DND-41 (cell line): ENCODE data around the gene PIGW.

ENCODE experiments used
- ATAC-seq: fragments of 200-7000 bp; cut with Tn5 transposase; 3 replicates; pipeline ENCODE4 v1.9.1; 2021; ENCODE audit warnings: low read depth; ENCODE audit not compliant: insufficient read depth
- DNase-seq: peaks from one replicate; pipeline ENCODE4 v3.0.0-alpha.2; 2020
- H2AFZ ChIP-seq: 2 replicates; pipeline ENCODE4 v1.6.0; 2012; ENCODE audit warnings: low read depth, low read length
- H3K27ac ChIP-seq: 2 replicates; pipeline ENCODE4 v1.5.1; 2012; ENCODE audit warnings: low read length, inconsistent platforms
- H3K27me3 ChIP-seq: fragments of 200-600 bp; sonication (generic); 2 replicates; pipeline ENCODE4 v1.6.0; 2012; ENCODE audit warnings: low read length, mild to moderate bottlenecking, inconsistent platforms; ENCODE audit not compliant: insufficient read depth, poor library complexity
- H3K36me3 ChIP-seq: 2 replicates; pipeline ENCODE4 v1.5.1; 2012; ENCODE audit warnings: low read length, inconsistent platforms; ENCODE audit not compliant: insufficient read depth
- H3K4me1 ChIP-seq: 2 replicates; pipeline ENCODE4 v1.5.1; 2012; ENCODE audit warnings: mild to moderate bottlenecking, low read length; ENCODE audit not compliant: insufficient read depth
- H3K4me2 ChIP-seq: 2 replicates; pipeline ENCODE4 v1.6.0; 2012; ENCODE audit warnings: mild to moderate bottlenecking, moderate library complexity, low read length, inconsistent platforms; ENCODE audit not compliant: insufficient read depth
- H3K4me3 ChIP-seq, 2 experiments: fragments of 200-600 bp in 1 of 2; shearing (Covaris generic) in 1 of 2; 2 replicates each; pipeline ENCODE4 v1.5.1; 2012 to 2016; ENCODE audit warnings: inconsistent platforms in 2 of 2, low read length in 2 of 2, mild to moderate bottlenecking in 2 of 2, low read depth in 1 of 2, moderate library complexity in 1 of 2
- H3K79me2 ChIP-seq: 2 replicates; pipeline ENCODE4 v1.6.0; 2012; ENCODE audit warnings: low read length, inconsistent platforms; ENCODE audit not compliant: insufficient read depth
- H3K9ac ChIP-seq: 2 replicates; pipeline ENCODE4 v1.6.0; 2012; ENCODE audit warnings: low read depth, mild to moderate bottlenecking, inconsistent platforms, low read length, moderate library complexity
- H3K9me3 ChIP-seq: 2 replicates; pipeline ENCODE4 v1.5.1; 2012; ENCODE audit warnings: low read length, moderate library complexity, mild to moderate bottlenecking, inconsistent platforms; ENCODE audit not compliant: insufficient read depth, severe bottlenecking
- H4K20me1 ChIP-seq: 2 replicates; pipeline ENCODE4 v1.6.0; 2012; ENCODE audit warnings: low read length; ENCODE audit not compliant: insufficient read depth
- CTCF ChIP-seq: IDR thresholded peaks from 2 replicates; pipeline ENCODE4 v1.5.1; 2012; ENCODE audit warnings: borderline replicate concordance, low read length, moderate library complexity, mild to moderate bottlenecking; ENCODE audit not compliant: poor library complexity, severe bottlenecking; ENCODE audit errors: extremely low read depth
- EZH2 ChIP-seq: IDR thresholded peaks from 3 replicates; pipeline ENCODE4 v1.6.1; 2012; ENCODE audit warnings: borderline replicate concordance, low read depth, mild to moderate bottlenecking, moderate library complexity, low read length, inconsistent platforms; ENCODE audit not compliant: severe bottlenecking

The PIGW gene

GRCh38 chr17:36495076-36495578 lies 39.7 kb upstream of the PIGW start:
- Histone ChIP-seq H3K27ac (no peak overlapping the region), H4K20me1 (peaks cover 38% of the 10 kb centered on the region), H3K4me1 (no peaks in the 10 kb centered on the region), H3K27me3 (no peaks in the 10 kb centered on the region), H3K9ac (no peak overlapping the region), H3K36me3 (peaks cover 92% of the 10 kb centered on the region), H2AFZ (no peak overlapping the region), H3K4me2 (no peak overlapping the region), H3K4me3 (no peak overlapping the region), H3K79me2 (peaks cover 33% of the 10 kb centered on the region), H3K9me3 (no peaks in the 10 kb centered on the region)
- TF ChIP-seq EZH2, result no peak
- TF ChIP-seq CTCF, result no peak
- ATAC-seq (no peak), DNase-seq (no peak)

- Histone ChIP-seq H3K4me3 (no peak overlapping the region), H3K4me1 (no peaks in the 10 kb centered on the region), H3K9ac (no peak overlapping the region), H3K4me2 (no peak overlapping the region), H3K79me2 (peaks cover 22% of the 10 kb centered on the region), H4K20me1 (peaks cover 33% of the 10 kb centered on the region), H3K36me3 (peaks cover 96% of the 10 kb centered on the region), H3K27ac (no peak overlapping the region), H3K27me3 (no peaks in the 10 kb centered on the region), H3K9me3 (no peaks in the 10 kb centered on the region), H2AFZ (no peak overlapping the region)
- no peak for TF ChIP-seq CTCF
- no peak for TF ChIP-seq EZH2
- ATAC-seq (no peak), DNase-seq (no peak)
Observed at GRCh38 chr17:36496018-36496789, 38.6 kb upstream of the PIGW start.

- Histone ChIP-seq H3K27me3 (no peaks in the 10 kb centered on the region), H3K36me3 (peaks cover 96% of the 10 kb centered on the region), H3K27ac (no peak overlapping the region), H3K9ac (no peak overlapping the region), H4K20me1 (peaks cover 13% of the 10 kb centered on the region), H3K4me3 (no peak overlapping the region), H3K9me3 (no peaks in the 10 kb centered on the region), H2AFZ (no peak overlapping the region), H3K4me2 (no peak overlapping the region), H3K79me2 (peaks cover 2% of the 10 kb centered on the region), H3K4me1 (no peaks in the 10 kb centered on the region)
- ATAC-seq (no peak), DNase-seq (no peak)
- TF ChIP-seq CTCF (no peak), EZH2 (no peak)
Observed at GRCh38 chr17:36498155-36498554, 36.6 kb upstream of the PIGW start.
